Measurements from ENCODE around the gene ATP5MK. TPM values are rescaled to one million over a fixed set of nuclear protein-coding genes. Genes with fewer than 3 reads are reported as not detected.
"Not testable (repeated sequence)": the region's sequence is repeated elsewhere in the genome, so short reads cannot be mapped to it uniquely, and the experiment has no call there.

Gene ATP5MK
- polyA plus RNA-seq, 3 donors from 2014 or later: 420 to 588 (median 479) TPM

GRCh38 chr10:103373544-103373943 lies 22.7 kb downstream of the ATP5MK start:
- Mint-ChIP-seq H3K9me3 (no peaks in the 10 kb centered on the region), H3K27ac (peak overlapping the region in 2 of 6 donors; percentile 29 to 70), H3K4me1 (peaks cover 17 to 18% of the 10 kb centered on the region in 2 donors), H3K27me3 (ENCODE audit: low read depth in 3 of 3) (no peaks in the 10 kb centered on the region), H3K4me3 (no peak overlapping the region), H3K36me3 (peaks cover 16 to 26% (median 21%) of the 10 kb centered on the region in 3 donors)
- DNase-seq: no peak

GRCh38 chr10:103367782-103368518 lies 28.3 kb downstream of the ATP5MK start, which contains the start of gene TAF5:
TSS of gene TAF5 (plus strand) at chr10:103367976. CDS start at chr10:103367990, 14 bp downstream.
- peak within 1 kb of the TSS; percentile 84 to 95 (median 93) for H3K27ac Mint-ChIP-seq
- DNase-seq: peak; percentile 89 to 91 (median 91)
- no peaks in the 10 kb centered on the region for H3K9me3 Mint-ChIP-seq
- peaks cover 21 to 30% of the 10 kb centered on the region in 2 donors for H3K4me1 Mint-ChIP-seq
- peaks cover 0 to 4% (median 0%) of the 10 kb centered on the region in 3 donors for H3K27me3 Mint-ChIP-seq (ENCODE audit: low read depth in 3 of 3)
- peak within 1 kb of the TSS; percentile 93 to 98 (median 95) for H3K4me3 Mint-ChIP-seq
- H3K36me3 Mint-ChIP-seq: no peaks in the 10 kb centered on the region

GRCh38 chr10:103367379-103367781 lies 28.9 kb downstream of the ATP5MK start:
- peaks cover 0 to 4% (median 0%) of the 10 kb centered on the region in 3 donors for H3K27me3 Mint-ChIP-seq (ENCODE audit: low read depth in 3 of 3)
- peak overlapping the region; percentile 81 to 95 (median 89) for H3K27ac Mint-ChIP-seq
- H3K4me3 Mint-ChIP-seq: peak overlapping the region; percentile 90 to 98 (median 93)
- DNase-seq: no peak
- peaks cover 21 to 30% of the 10 kb centered on the region in 2 donors for H3K4me1 Mint-ChIP-seq
- H3K36me3 Mint-ChIP-seq: no peaks in the 10 kb centered on the region
- H3K9me3 Mint-ChIP-seq: no peaks in the 10 kb centered on the region

- not testable (repeated sequence) for H3K27me3 Mint-ChIP-seq (ENCODE audit: low read depth in 3 of 3)
These were observed 35.5 kb downstream of the ATP5MK start for GRCh38 chr10:103360791-103361190.

GRCh38 chr10:103359493-103359892 lies 36.8 kb downstream of the ATP5MK start:
- DNase-seq; H3K4me3 Mint-ChIP-seq; H3K27ac Mint-ChIP-seq; H3K4me1 Mint-ChIP-seq; H3K9me3 Mint-ChIP-seq; H3K36me3 Mint-ChIP-seq; H3K27me3 Mint-ChIP-seq (ENCODE audit: low read depth in 3 of 3): not testable (repeated sequence)

More at GRCh38 chr10:103360791-103361190, 35.5 kb downstream of the ATP5MK start:
- DNase-seq, H3K4me3 Mint-ChIP-seq, H3K4me1 Mint-ChIP-seq, H3K27ac Mint-ChIP-seq, H3K36me3 Mint-ChIP-seq, H3K9me3 Mint-ChIP-seq: not testable (repeated sequence)

- H3K4me1 Mint-ChIP-seq: peaks cover 4 to 5% of the 10 kb centered on the region in 2 donors
- H3K36me3 Mint-ChIP-seq: no peaks in the 10 kb centered on the region
- DNase-seq: no peak
- H3K4me3 Mint-ChIP-seq: no peak overlapping the region
- H3K27ac Mint-ChIP-seq: no peak overlapping the region
- H3K27me3 Mint-ChIP-seq (ENCODE audit: low read depth in 3 of 3): peaks cover under 1 to 4% (median 3%) of the 10 kb centered on the region in 3 donors
- H3K9me3 Mint-ChIP-seq: no peaks in the 10 kb centered on the region
These were observed 40.2 kb downstream of the ATP5MK start for GRCh38 chr10:103355906-103356599.

GRCh38 chr10:103354567-103354966 lies 41.7 kb downstream of the ATP5MK start:
- H3K4me3 Mint-ChIP-seq; H3K36me3 Mint-ChIP-seq; DNase-seq; H3K27ac Mint-ChIP-seq; H3K9me3 Mint-ChIP-seq; H3K4me1 Mint-ChIP-seq; H3K27me3 Mint-ChIP-seq (ENCODE audit: low read depth in 3 of 3): not testable (repeated sequence)

- H3K27me3 Mint-ChIP-seq (ENCODE audit: low read depth in 3 of 3): peaks cover 0 to 7% (median 3%) of the 10 kb centered on the region in 3 donors
- peak overlapping the region in 1 of 5 donors; percentile 26 for H3K4me3 Mint-ChIP-seq
- no peak for DNase-seq
- H3K36me3 Mint-ChIP-seq: no peaks in the 10 kb centered on the region
- no peak overlapping the region for H3K27ac Mint-ChIP-seq
- no peaks in the 10 kb centered on the region for H3K9me3 Mint-ChIP-seq
- H3K4me1 Mint-ChIP-seq: peaks cover 9 to 12% of the 10 kb centered on the region in 2 donors
These were observed 43.0 kb downstream of the ATP5MK start for GRCh38 chr10:103353281-103353680.

GRCh38 chr10:103350517-103351260 lies 45.6 kb downstream of the ATP5MK start, which contains the start of gene PCGF6:
TSS of gene PCGF6 (minus strand) at chr10:103351140. CDS start at chr10:103351066, 74 bp downstream.
- H3K36me3 Mint-ChIP-seq: no peaks in the 10 kb centered on the region

GRCh38 chr10:103350175-103350516 lies 46.1 kb downstream of the ATP5MK start:
- DNase-seq: no peak
- peak overlapping the region; percentile 73 to 92 (median 89) for H3K4me3 Mint-ChIP-seq
- H3K36me3 Mint-ChIP-seq: peaks cover 0 to under 1% (median under 1%) of the 10 kb centered on the region in 3 donors
- no peak overlapping the region for H3K27ac Mint-ChIP-seq
- H3K4me1 Mint-ChIP-seq: peaks cover 9 to 12% of the 10 kb centered on the region in 2 donors
- H3K9me3 Mint-ChIP-seq: no peaks in the 10 kb centered on the region
- H3K27me3 Mint-ChIP-seq (ENCODE audit: low read depth in 3 of 3): peaks cover 0 to 7% (median 0%) of the 10 kb centered on the region in 3 donors

More at GRCh38 chr10:103350517-103351260, 45.6 kb downstream of the ATP5MK start, which contains the start of gene PCGF6:
- Mint-ChIP-seq H3K4me1 (peaks cover 9 to 12% of the 10 kb centered on the region in 2 donors), H3K9me3 (no peaks in the 10 kb centered on the region), H3K4me3 (peak within 1 kb of the TSS; percentile 86 to 92 (median 89)), H3K27ac (peak within 1 kb of the TSS; percentile 62 to 88 (median 84)), H3K27me3 (ENCODE audit: low read depth in 3 of 3) (peaks cover 0 to 7% (median 0%) of the 10 kb centered on the region in 3 donors)
- DNase-seq: peak; percentile 79 to 82 (median 80)

Other genes with a start within 250 kb of the ATP5MK start
- gene NT5C2, start 203.2 kb downstream of the ATP5MK start, polyA plus RNA-seq: 100 to 1,000 TPM in 1 of 3 donors, 10 to 100 TPM in 2; 86.2 to 116 (median 91.5) TPM
- gene RPEL1, start 150.6 kb downstream of the ATP5MK start, polyA plus RNA-seq: not detected
- not detected for gene INA, start 119.3 kb downstream of the ATP5MK start, polyA plus RNA-seq
- gene PCGF6, start 45.3 kb downstream of the ATP5MK start, polyA plus RNA-seq: 10 to 100 TPM in 1 of 3 donors, 1 to 10 TPM in 2; 7.5 to 11.6 (median 9.1) TPM
- gene TAF5, start 28.5 kb downstream of the ATP5MK start, polyA plus RNA-seq: 1 to 10 TPM; 2.1 to 3.1 (median 2.8) TPM
- 10 to 100 TPM in 1 of 3 donors, 1 to 10 TPM in 1, under 1 TPM in 1; 0.67 to 12.0 (median 6.6) TPM for gene PDCD11, start 151 bp upstream of the ATP5MK start, polyA plus RNA-seq
- gene CALHM2, start 55.9 kb upstream of the ATP5MK start, polyA plus RNA-seq: 100 to 1,000 TPM in 1 of 3 donors, 10 to 100 TPM in 2; 43.3 to 125 (median 72.6) TPM
- under 1 TPM in 2 of 3 donors, not detected in 1; 0.56 to 0.91 TPM for gene CALHM1, start 62.4 kb upstream of the ATP5MK start, polyA plus RNA-seq
- gene CALHM3, start 82.8 kb upstream of the ATP5MK start, polyA plus RNA-seq: not detected
- under 1 TPM in 2 of 3 donors, not detected in 1; 0.07 to 0.35 TPM for gene NEURL1, start 97.2 kb upstream of the ATP5MK start, polyA plus RNA-seq